GM12873 (cell line): ENCODE measurements around the gene OR2V1.

Experiments used
- TF ChIP-seq, protein P1 (sequence below): IDR thresholded peaks from 2 replicates; pipeline ENCODE4 v1.5.1; 2012; ENCODE audit warnings: low read depth, mild to moderate bottlenecking, moderate library complexity, low read length, control low read depth; ENCODE audit not compliant: insufficient read depth; ENCODE audit errors: missing control alignments

OR2V1 gene

DNA sequence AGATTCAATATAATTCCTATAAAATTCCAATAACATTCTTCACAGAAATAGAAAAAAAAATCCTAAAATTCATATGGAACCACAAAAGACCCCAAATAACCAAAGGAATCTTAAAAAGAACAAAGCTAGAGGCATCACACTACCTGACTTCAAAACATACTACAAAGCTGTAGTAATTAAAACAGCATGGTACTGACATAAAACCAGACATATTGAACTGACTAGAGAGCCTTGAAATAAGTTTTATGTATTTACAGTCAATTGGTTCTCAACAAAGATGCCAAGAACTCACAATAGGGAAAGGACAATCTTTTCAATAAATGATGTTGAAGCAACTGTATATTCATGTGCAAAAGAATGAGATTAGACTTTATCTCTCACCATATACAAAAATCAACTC, 54.0 kb downstream of the OR2V1 start:
- TF ChIP-seq, protein P1, sequence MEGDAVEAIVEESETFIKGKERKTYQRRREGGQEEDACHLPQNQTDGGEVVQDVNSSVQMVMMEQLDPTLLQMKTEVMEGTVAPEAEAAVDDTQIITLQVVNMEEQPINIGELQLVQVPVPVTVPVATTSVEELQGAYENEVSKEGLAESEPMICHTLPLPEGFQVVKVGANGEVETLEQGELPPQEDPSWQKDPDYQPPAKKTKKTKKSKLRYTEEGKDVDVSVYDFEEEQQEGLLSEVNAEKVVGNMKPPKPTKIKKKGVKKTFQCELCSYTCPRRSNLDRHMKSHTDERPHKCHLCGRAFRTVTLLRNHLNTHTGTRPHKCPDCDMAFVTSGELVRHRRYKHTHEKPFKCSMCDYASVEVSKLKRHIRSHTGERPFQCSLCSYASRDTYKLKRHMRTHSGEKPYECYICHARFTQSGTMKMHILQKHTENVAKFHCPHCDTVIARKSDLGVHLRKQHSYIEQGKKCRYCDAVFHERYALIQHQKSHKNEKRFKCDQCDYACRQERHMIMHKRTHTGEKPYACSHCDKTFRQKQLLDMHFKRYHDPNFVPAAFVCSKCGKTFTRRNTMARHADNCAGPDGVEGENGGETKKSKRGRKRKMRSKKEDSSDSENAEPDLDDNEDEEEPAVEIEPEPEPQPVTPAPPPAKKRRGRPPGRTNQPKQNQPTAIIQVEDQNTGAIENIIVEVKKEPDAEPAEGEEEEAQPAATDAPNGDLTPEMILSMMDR = no peak
